BE2C (cell line): ENCODE measurements around the gene CHDH.

Source experiments
- DNase-seq: peaks from one replicate; pipeline ENCODE4 v3.0.0-alpha.2; 2020
- H3K27me3 ChIP-seq: fragments of 250-450 bp; sonication (Bioruptor Pico); 2 replicates; pipeline ENCODE4 v1.5.1; 2020; ENCODE audit warnings: mild to moderate bottlenecking
- H3K36me3 ChIP-seq: fragments of 250-450 bp; sonication (Bioruptor Pico); 2 replicates; pipeline ENCODE4 v1.5.1; 2020; ENCODE audit warnings: mild to moderate bottlenecking
- H3K4me1 ChIP-seq: fragments of 250-450 bp; sonication (Bioruptor Pico); 2 replicates; pipeline ENCODE4 v1.5.1; 2020
- H3K4me3 ChIP-seq: 2 replicates; pipeline ENCODE4 v1.5.1; 2011; ENCODE audit warnings: low read depth, low read length
- H3K9me3 ChIP-seq: fragments of 250-450 bp; sonication (Bioruptor Pico); 2 replicates; pipeline ENCODE4 v1.5.1; 2020
- CTCF ChIP-seq: IDR thresholded peaks from 2 replicates; pipeline ENCODE4 v1.5.1; 2012; ENCODE audit warnings: mild to moderate bottlenecking, low read depth, low read length

The CHDH gene

GRCh38 chr3:53880396-53881345, 34.5 kb upstream of the CHDH start:
- DNase-seq, result no peak
- Histone ChIP-seq H3K4me1 (0 out of 2 replicates have a peak, but pooled peaks cover 3% of the 10 kb centered on the region), H3K9me3 (no peaks in the 10 kb centered on the region), H3K27me3 (no peaks in the 10 kb centered on the region), H3K36me3 (peaks cover 12% of the 10 kb centered on the region), H3K4me3 (peak overlapping the region; percentile 72)
- TF ChIP-seq CTCF, result no peak

GRCh38 chr3:53865732-53866499, 19.7 kb upstream of the CHDH start:
- Histone ChIP-seq H3K27me3 (no peaks in the 10 kb centered on the region), H3K4me3 (no peak overlapping the region), H3K9me3 (no peaks in the 10 kb centered on the region), H3K4me1 (no peaks in the 10 kb centered on the region), H3K36me3 (peaks cover 3% of the 10 kb centered on the region; the same call in 1 of the 2 replicates)
- no peak for TF ChIP-seq CTCF
- no peak for DNase-seq

- no peak overlapping the region for H3K4me3 ChIP-seq
- H3K4me1 ChIP-seq, result no peaks in the 10 kb centered on the region
- TF ChIP-seq CTCF, result no peak
- H3K9me3 ChIP-seq, result no peaks in the 10 kb centered on the region
- no peaks in the 10 kb centered on the region for H3K36me3 ChIP-seq
- DNase-seq, result no peak
- H3K27me3 ChIP-seq, result no peaks in the 10 kb centered on the region
Measured at GRCh38 chr3:53863145-53863544, 16.9 kb upstream of the CHDH start.

GRCh38 chr3:53862241-53862640, 16.0 kb upstream of the CHDH start:
- H3K4me3 ChIP-seq, result no peak overlapping the region
- H3K27me3 ChIP-seq, result no peaks in the 10 kb centered on the region
- H3K9me3 ChIP-seq, result no peaks in the 10 kb centered on the region
- DNase-seq, result no peak
- no peaks in the 10 kb centered on the region for H3K36me3 ChIP-seq
- H3K4me1 ChIP-seq, result no peaks in the 10 kb centered on the region
- no peak for TF ChIP-seq CTCF

- H3K4me3 ChIP-seq, result no peak overlapping the region
- H3K9me3 ChIP-seq, result no peaks in the 10 kb centered on the region
- no peaks in the 10 kb centered on the region for H3K36me3 ChIP-seq
- DNase-seq, result no peak
- no peaks in the 10 kb centered on the region for H3K27me3 ChIP-seq
- H3K4me1 ChIP-seq, result no peaks in the 10 kb centered on the region
- TF ChIP-seq CTCF, result no peak
Measured at GRCh38 chr3:53860196-53860595, 14.0 kb upstream of the CHDH start.
